Jurkat, Clone E6-1 (cell line): ENCODE results near the gene SRP14.

Source experiments
- DNase-seq: peaks from one replicate; pipeline ENCODE4 v3.0.0-alpha.2; 2011; ENCODE audit warnings: low read depth, low spot score
- H3K4me3 ChIP-seq: 2 replicates; pipeline ENCODE4 v1.5.1; 2011; ENCODE audit warnings: mild to moderate bottlenecking, low read length, control low read depth, moderate library complexity

SRP14 gene

GRCh38 chr15:40069178-40070165 is 30.5 kb upstream of the SRP14 start:
- no peak for DNase-seq
- H3K4me3 ChIP-seq: no peak overlapping the region

GRCh38 chr15:40067921-40068624 is 29.1 kb upstream of the SRP14 start:
- no peak for DNase-seq
- H3K4me3 ChIP-seq: no peak overlapping the region

- no peak overlapping the region for H3K4me3 ChIP-seq
- DNase-seq: no peak
Measured at GRCh38 chr15:40066589-40066988, 27.6 kb upstream of the SRP14 start.

- no peak overlapping the region for H3K4me3 ChIP-seq
- no peak for DNase-seq
Measured at GRCh38 chr15:40065166-40065565, 26.2 kb upstream of the SRP14 start.

- no peak overlapping the region for H3K4me3 ChIP-seq
- no peak for DNase-seq
Measured at GRCh38 chr15:40064231-40064894, 25.4 kb upstream of the SRP14 start.

GRCh38 chr15:40063563-40064011 is 24.6 kb upstream of the SRP14 start:
- no peak for DNase-seq
- no peak overlapping the region for H3K4me3 ChIP-seq

- H3K4me3 ChIP-seq: no peak overlapping the region
- DNase-seq: no peak
Measured at GRCh38 chr15:40062816-40063562, 24.0 kb upstream of the SRP14 start.

GRCh38 chr15:40061212-40061901 is 22.4 kb upstream of the SRP14 start:
- no peak overlapping the region for H3K4me3 ChIP-seq
- DNase-seq: no peak

GRCh38 chr15:40060236-40060961 is 21.4 kb upstream of the SRP14 start:
- H3K4me3 ChIP-seq: no peak overlapping the region
- no peak for DNase-seq

- DNase-seq: no peak
- no peak overlapping the region for H3K4me3 ChIP-seq
Measured at GRCh38 chr15:40059821-40060220, 20.8 kb upstream of the SRP14 start.

- no peak for DNase-seq
- no peak overlapping the region for H3K4me3 ChIP-seq
Measured at GRCh38 chr15:40058476-40059140, 19.6 kb upstream of the SRP14 start.

- H3K4me3 ChIP-seq: peak overlapping the region; percentile 40
- peak; percentile 72 for DNase-seq
Measured at GRCh38 chr15:40055576-40056293, 16.8 kb upstream of the SRP14 start.

- peak; percentile 89 for DNase-seq
Measured at GRCh38 chr15:40054855-40055575, 16.0 kb upstream of the SRP14 start.

GRCh38 chr15:40054605-40054854 is 15.5 kb upstream of the SRP14 start:
- peak; percentile 78 for DNase-seq

More at GRCh38 chr15:40054855-40055575, 16.0 kb upstream of the SRP14 start:
- H3K4me3 ChIP-seq: peak overlapping the region; percentile 40

GRCh38 chr15:40053831-40054604 is 15.0 kb upstream of the SRP14 start:
- DNase-seq: peak; percentile 62
- H3K4me3 ChIP-seq: peak overlapping the region; percentile 40

More at GRCh38 chr15:40054605-40054854, 15.5 kb upstream of the SRP14 start:
- peak overlapping the region; percentile 40 for H3K4me3 ChIP-seq
